Neural cell (in vitro differentiated cells): ENCODE measurements around the gene GMPPA. TPM values are rescaled to one million over a fixed set of nuclear protein-coding genes. Genes with fewer than 3 reads are reported as not detected.

Experiments
- H2AFZ ChIP-seq: fragments of 200-600, 300-800 bp; sonication (generic), shearing (Covaris generic); 2 replicates; pipeline ENCODE4 v1.6.0; 2014; ENCODE audit warnings: low read depth, mild to moderate bottlenecking, antibody characterized with exemption, low read length, moderate library complexity
- H3F3A ChIP-seq: fragments of 200-600 bp; shearing (Covaris generic); 2 replicates; pipeline ENCODE4 v1.6.1; 2016; ENCODE audit warnings: mild to moderate bottlenecking, moderate library complexity, mixed read lengths, antibody characterized with exemption, low read length; ENCODE audit not compliant: insufficient read depth, poor library complexity, severe bottlenecking
- H3K27ac ChIP-seq: fragments of 200-600, 300-800 bp; sonication (generic), shearing (Covaris generic); 2 replicates; pipeline ENCODE4 v1.5.1; 2014; ENCODE audit warnings: mild to moderate bottlenecking, low read length, moderate library complexity
- H3K27me3 ChIP-seq: fragments of 300-800, 200-600 bp; sonication (generic), shearing (Covaris generic); 2 replicates; pipeline ENCODE4 v1.6.0; 2014; ENCODE audit warnings: mild to moderate bottlenecking, low read depth, low read length, moderate library complexity; ENCODE audit not compliant: insufficient read depth
- H3K36me3 ChIP-seq: fragments of 300-800, 200-600 bp; sonication (generic), shearing (Covaris generic); 2 replicates; pipeline ENCODE4 v1.5.1; 2014; ENCODE audit warnings: mild to moderate bottlenecking, antibody characterized with exemption, low read length, moderate library complexity; ENCODE audit not compliant: insufficient read depth
- H3K4me2 ChIP-seq: fragments of 300-800, 200-600 bp; sonication (generic), shearing (Covaris generic); 2 replicates; pipeline ENCODE4 v1.6.0; 2014; ENCODE audit warnings: mild to moderate bottlenecking, low read length
- H3K4me3 ChIP-seq: fragments of 300-800, 200-600 bp; sonication (generic), shearing (Covaris generic); 2 replicates; pipeline ENCODE4 v1.5.1; 2014; ENCODE audit warnings: mild to moderate bottlenecking, low read length, moderate library complexity
- H3K79me2 ChIP-seq: fragments of 200-600 bp; shearing (Covaris generic); replicated peaks from 2 replicates; pipeline ENCODE4 v1.6.0; 2014; ENCODE audit warnings: mild to moderate bottlenecking, low read length, moderate library complexity; ENCODE audit not compliant: insufficient read depth
- H3K9ac ChIP-seq: fragments of 300-800, 200-600 bp; sonication (generic), shearing (Covaris generic); 2 replicates; pipeline ENCODE4 v1.6.1; 2016; ENCODE audit warnings: mild to moderate bottlenecking, low read length, mixed read lengths
- H3K9me2 ChIP-seq: fragments of 200-600 bp; shearing (Covaris generic); 2 replicates; pipeline ENCODE4 v1.6.1; 2016; ENCODE audit warnings: mild to moderate bottlenecking, low read length, mixed read lengths; ENCODE audit not compliant: insufficient read depth
- H3K9me3 ChIP-seq: fragments of 200-600, 300-800 bp; sonication (generic), shearing (Covaris generic); 2 replicates; pipeline ENCODE4 v1.6.1; 2016; ENCODE audit warnings: mild to moderate bottlenecking, mixed run types, low read length, moderate library complexity, mixed read lengths
- H4K20me1 ChIP-seq: fragments of 200-600 bp; shearing (Covaris generic); 2 replicates; pipeline ENCODE4 v1.6.1; 2016; ENCODE audit warnings: mild to moderate bottlenecking, mixed run types; ENCODE audit not compliant: insufficient read depth
- CTCF ChIP-seq: fragments of 450-650 bp; IDR thresholded peaks from 2 replicates; pipeline ENCODE4 v1.5.1; 2014; ENCODE audit warnings: antibody characterized with exemption, mild to moderate bottlenecking, moderate library complexity; ENCODE audit not compliant: poor library complexity, severe bottlenecking
- EP300 ChIP-seq: fragments of 450-650 bp; conservative IDR thresholded peaks from 2 replicates; pipeline ENCODE4 v1.6.1; 2014; ENCODE audit warnings: antibody characterized with exemption, mild to moderate bottlenecking, moderate library complexity; ENCODE audit not compliant: poor library complexity, severe bottlenecking
- EZH2 ChIP-seq: fragments of 200-600, 300-800 bp; shearing (Covaris generic), sonication (generic); IDR thresholded peaks from 2 replicates; pipeline ENCODE4 v1.6.1; 2014; ENCODE audit warnings: antibody characterized with exemption, low read length, borderline replicate concordance, mild to moderate bottlenecking; ENCODE audit not compliant: insufficient read depth, poor library complexity, severe bottlenecking
- MXI1 ChIP-seq: fragments of 450-650 bp; conservative IDR thresholded peaks from 2 replicates; pipeline ENCODE4 v1.6.1; 2014; ENCODE audit warnings: antibody characterized with exemption, mild to moderate bottlenecking; ENCODE audit not compliant: poor library complexity, severe bottlenecking
- POLR2AphosphoS5 ChIP-seq: IDR thresholded peaks from 2 replicates; pipeline ENCODE4 v1.6.1; 2012
- RAD21 ChIP-seq: fragments of 450-650 bp; conservative IDR thresholded peaks from 2 replicates; pipeline ENCODE4 v1.6.1; 2014; ENCODE audit warnings: antibody characterized with exemption, mild to moderate bottlenecking, moderate library complexity
- REST ChIP-seq: IDR thresholded peaks from 2 replicates; pipeline ENCODE4 v1.6.1; 2012; ENCODE audit warnings: borderline replicate concordance
- SMC3 ChIP-seq: fragments of 450-650 bp; conservative IDR thresholded peaks from 2 replicates; pipeline ENCODE4 v1.6.1; 2014; ENCODE audit warnings: antibody characterized with exemption, mild to moderate bottlenecking, moderate library complexity; ENCODE audit not compliant: poor library complexity
- TAF1 ChIP-seq: IDR thresholded peaks from 2 replicates; pipeline ENCODE4 v1.6.1; 2012; ENCODE audit warnings: low read depth
- polyA plus RNA-seq: library from polyadenylated mRNA; depleted of rRNA; stranded (reverse); fragments of >200 nt; gene quantifications from 2 replicates; pipeline ENCODE4 v1.2.3, GENCODE V29; 2014

The GMPPA gene
- polyA plus RNA-seq, 1 donor from 2014 or later, result 20.4 TPM

DNA sequence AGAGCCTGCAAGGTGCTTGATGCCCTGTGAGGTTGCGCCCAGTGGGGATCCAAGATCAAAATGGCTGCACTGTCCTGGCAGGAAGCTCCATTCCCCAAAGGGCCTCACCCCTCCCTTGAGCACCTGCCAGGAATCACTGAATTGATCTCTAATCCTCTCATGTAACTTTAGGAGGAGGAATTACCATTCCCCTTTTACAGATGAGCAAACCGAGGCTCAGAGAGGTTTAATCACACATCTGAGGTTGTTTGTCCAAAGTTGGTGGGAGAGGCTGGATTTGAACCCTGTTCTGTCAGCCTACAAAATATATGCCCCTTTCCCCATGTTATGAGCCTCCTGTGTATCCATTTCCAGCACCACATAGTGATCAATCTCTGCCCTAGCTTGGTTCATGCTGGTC, 26.1 kb downstream of the GMPPA start:
- Histone ChIP-seq H3K79me2 (no peaks in the 10 kb centered on the region), H3K36me3 (no peaks in the 10 kb centered on the region), H3K9me2 (no peaks in the 10 kb centered on the region), H3K27me3 (peaks cover 7% of the 10 kb centered on the region), H2AFZ (no peak overlapping the region), H3K4me3 (no peak overlapping the region), H3K9ac (no peak overlapping the region), H3K9me3 (no peaks in the 10 kb centered on the region), H3F3A (no peaks in the 10 kb centered on the region), H3K4me2 (no peak overlapping the region), H3K27ac (no peak overlapping the region), H4K20me1 (no peaks in the 10 kb centered on the region)
- TF ChIP-seq REST (no peak), CTCF (no peak), TAF1 (no peak), EZH2 (no peak), EP300 (no peak), MXI1 (no peak), SMC3 (no peak), POLR2AphosphoS5 (no peak), RAD21 (no peak)

- H3K36me3 ChIP-seq, result no peaks in the 10 kb centered on the region
- peaks cover 7% of the 10 kb centered on the region for H3K27me3 ChIP-seq
- TF ChIP-seq POLR2AphosphoS5 (no peak), SMC3 (no peak), CTCF (no peak), EZH2 (no peak), TAF1 (no peak), REST (no peak), EP300 (no peak), MXI1 (no peak), RAD21 (no peak)
- H3K4me3 ChIP-seq, result peak overlapping the region; percentile 6
- H4K20me1 ChIP-seq, result no peaks in the 10 kb centered on the region
- no peaks in the 10 kb centered on the region for H3K9me3 ChIP-seq
- H3K9ac ChIP-seq, result peak overlapping the region; percentile 22
- H3K79me2 ChIP-seq, result no peaks in the 10 kb centered on the region
- H3K4me2 ChIP-seq, result no peak overlapping the region
- no peaks in the 10 kb centered on the region for H3K9me2 ChIP-seq
- H3F3A ChIP-seq, result no peaks in the 10 kb centered on the region
- H2AFZ ChIP-seq, result no peak overlapping the region
- H3K27ac ChIP-seq, result no peak overlapping the region
Observed at GRCh38 chr2:219525533-219526232, 27.0 kb downstream of the GMPPA start.
